Esophagus squamous epithelium (tissue), 4 donors: Measurements from ENCODE around the gene ADAMTS9.

Experiments used
- POLR2A ChIP-seq, 4 donors: fragments of 450-650 bp; IDR thresholded peaks; one replicate each; pipeline ENCODE4 v1.6.1; 2017; ENCODE audit warnings: antibody characterized with exemption in 4 of 4, mild to moderate bottlenecking in 4 of 4, moderate library complexity in 3 of 4
- TF ChIP-seq, protein P1 (sequence below), 6 experiments: fragments of 450-650 bp in 4 of 6; fragments of 200-600 bp in 2 of 6; sonication (generic) in 2 of 6; IDR thresholded peaks; one replicate each; pipeline ENCODE4 v1.5.1; 2016 to 2019; ENCODE audit warnings: antibody characterized with exemption in 6 of 6, mild to moderate bottlenecking in 4 of 6, moderate library complexity in 4 of 6

GRCh38 chr3:64705946-64706345 lies 18.1 kb upstream of the ADAMTS9 start:
- TF ChIP-seq, protein P1, sequence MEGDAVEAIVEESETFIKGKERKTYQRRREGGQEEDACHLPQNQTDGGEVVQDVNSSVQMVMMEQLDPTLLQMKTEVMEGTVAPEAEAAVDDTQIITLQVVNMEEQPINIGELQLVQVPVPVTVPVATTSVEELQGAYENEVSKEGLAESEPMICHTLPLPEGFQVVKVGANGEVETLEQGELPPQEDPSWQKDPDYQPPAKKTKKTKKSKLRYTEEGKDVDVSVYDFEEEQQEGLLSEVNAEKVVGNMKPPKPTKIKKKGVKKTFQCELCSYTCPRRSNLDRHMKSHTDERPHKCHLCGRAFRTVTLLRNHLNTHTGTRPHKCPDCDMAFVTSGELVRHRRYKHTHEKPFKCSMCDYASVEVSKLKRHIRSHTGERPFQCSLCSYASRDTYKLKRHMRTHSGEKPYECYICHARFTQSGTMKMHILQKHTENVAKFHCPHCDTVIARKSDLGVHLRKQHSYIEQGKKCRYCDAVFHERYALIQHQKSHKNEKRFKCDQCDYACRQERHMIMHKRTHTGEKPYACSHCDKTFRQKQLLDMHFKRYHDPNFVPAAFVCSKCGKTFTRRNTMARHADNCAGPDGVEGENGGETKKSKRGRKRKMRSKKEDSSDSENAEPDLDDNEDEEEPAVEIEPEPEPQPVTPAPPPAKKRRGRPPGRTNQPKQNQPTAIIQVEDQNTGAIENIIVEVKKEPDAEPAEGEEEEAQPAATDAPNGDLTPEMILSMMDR (IDR thresholded peaks at IDR 0.05), result no peak
- no peak for TF ChIP-seq POLR2A (IDR thresholded peaks at IDR 0.05)
